ENCODE data around the gene ZBTB7C. TPM values are rescaled to one million over a fixed set of nuclear protein-coding genes. Genes with fewer than 3 reads are reported as not detected.

ZBTB7C gene
- polyA plus RNA-seq, 1 donor (not counting 4 experiments of a cell fraction or from before 2014, with no cell fraction given) = 0.58 TPM

DNA sequence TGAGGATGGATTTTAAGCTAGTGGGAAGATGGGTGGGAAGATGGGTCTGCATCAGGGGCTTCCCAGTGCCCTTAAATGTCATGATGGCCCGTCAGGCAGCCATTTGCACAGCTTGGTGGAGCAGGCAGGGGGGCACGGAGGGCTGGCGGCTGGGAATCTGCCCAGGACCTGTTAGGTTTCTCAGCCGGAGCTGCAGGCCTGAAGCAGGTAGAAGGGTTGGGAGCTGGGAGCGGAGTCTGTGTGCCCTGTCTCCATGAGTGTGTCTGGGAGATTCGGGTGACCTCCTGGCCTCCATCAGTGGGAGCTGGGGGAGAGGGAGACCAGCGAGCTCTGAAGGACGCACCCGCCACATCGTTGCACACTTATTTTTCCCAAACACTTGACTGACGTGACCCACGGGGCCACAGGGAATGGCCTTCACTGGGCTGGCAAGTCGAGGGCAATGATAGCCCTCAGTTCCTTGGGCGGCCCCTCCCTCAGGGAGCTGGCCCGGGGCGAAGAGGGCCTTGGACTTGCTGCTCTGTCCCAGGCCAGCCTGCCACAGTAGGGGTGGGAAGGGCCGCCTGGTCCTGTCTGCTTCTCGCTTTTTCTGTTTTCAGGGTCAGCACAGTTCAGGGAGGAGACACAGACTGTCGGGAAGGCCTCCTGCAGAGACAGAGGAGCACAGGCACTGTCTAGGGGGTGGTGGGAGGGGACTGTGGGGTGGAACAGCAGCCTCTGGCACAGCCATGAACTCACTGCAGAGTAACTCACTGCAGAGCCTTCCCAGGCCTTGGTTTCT, 236.8 kb downstream of the ZBTB7C start:
- Histone ChIP-seq H3K36me3 (ENCODE audit: control insufficient read depth in 2 of 2, extremely low read depth in 1 of 2, insufficient read depth in 2 of 2, low read length in 2 of 2) (no peaks in the 10 kb centered on the region), H3K9me3 (ENCODE audit: control insufficient read depth, low read depth, low read length) (no peaks in the 10 kb centered on the region), H3K27ac (ENCODE audit: control insufficient read depth, insufficient read depth, low read length) (no peak overlapping the region), H3K79me2 (ENCODE audit: control insufficient read depth, insufficient read depth, low read length) (no peaks in the 10 kb centered on the region), H3K4me2 (ENCODE audit: control insufficient read depth, extremely low read depth, insufficient read depth, low read depth, low read length) (no peak overlapping the region), H3K4me3 (ENCODE audit: control insufficient read depth in 2 of 3, extremely low read depth in 1 of 3, insufficient read depth in 2 of 3, low read depth in 1 of 3, low read length in 3 of 3) (no peak overlapping the region), H3K27me3 (ENCODE audit: control insufficient read depth, extremely low read depth, insufficient read depth, low read length) (peaks cover 14% of the 10 kb centered on the region), H4K20me1 (ENCODE audit: control insufficient read depth, extremely low read depth, insufficient read depth, low read length) (no peaks in the 10 kb centered on the region), H3K9me1 (ENCODE audit: control insufficient read depth, extremely low read depth, insufficient read depth, low read length) (no peaks in the 10 kb centered on the region), H3K9ac (ENCODE audit: control insufficient read depth, extremely low read depth, insufficient read depth, low read length) (no peak overlapping the region), H3K4me1 (ENCODE audit: control insufficient read depth, extremely low read depth, insufficient read depth, low read length) (no peaks in the 10 kb centered on the region), H2AFZ (ENCODE audit: control insufficient read depth, low read length) (no peak overlapping the region)
- FAIRE-seq (no peak), DNase-seq (ENCODE audit: low read depth, low spot score) (no peak)
- dilution Hi-C loops (cut with MboI; ENCODE audit: extremely low pct_ligation_motif_present, low sequenced_read_pairs) = no loop called here
- TF ChIP-seq EZH2 (IDR thresholded peaks at IDR 0.05; ENCODE audit: low read length) = no peak
- TF ChIP-seq, protein P1, sequence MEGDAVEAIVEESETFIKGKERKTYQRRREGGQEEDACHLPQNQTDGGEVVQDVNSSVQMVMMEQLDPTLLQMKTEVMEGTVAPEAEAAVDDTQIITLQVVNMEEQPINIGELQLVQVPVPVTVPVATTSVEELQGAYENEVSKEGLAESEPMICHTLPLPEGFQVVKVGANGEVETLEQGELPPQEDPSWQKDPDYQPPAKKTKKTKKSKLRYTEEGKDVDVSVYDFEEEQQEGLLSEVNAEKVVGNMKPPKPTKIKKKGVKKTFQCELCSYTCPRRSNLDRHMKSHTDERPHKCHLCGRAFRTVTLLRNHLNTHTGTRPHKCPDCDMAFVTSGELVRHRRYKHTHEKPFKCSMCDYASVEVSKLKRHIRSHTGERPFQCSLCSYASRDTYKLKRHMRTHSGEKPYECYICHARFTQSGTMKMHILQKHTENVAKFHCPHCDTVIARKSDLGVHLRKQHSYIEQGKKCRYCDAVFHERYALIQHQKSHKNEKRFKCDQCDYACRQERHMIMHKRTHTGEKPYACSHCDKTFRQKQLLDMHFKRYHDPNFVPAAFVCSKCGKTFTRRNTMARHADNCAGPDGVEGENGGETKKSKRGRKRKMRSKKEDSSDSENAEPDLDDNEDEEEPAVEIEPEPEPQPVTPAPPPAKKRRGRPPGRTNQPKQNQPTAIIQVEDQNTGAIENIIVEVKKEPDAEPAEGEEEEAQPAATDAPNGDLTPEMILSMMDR (optimal IDR thresholded peaks at IDR 0.05 in 1 of 3, IDR thresholded peaks at IDR 0.05 in 1 of 3, conservative IDR thresholded peaks at IDR 0.05 in 1 of 3; ENCODE audit: extremely low read depth in 1 of 3, insufficient read depth in 2 of 3, low read length in 3 of 3) = no peak

DNA sequence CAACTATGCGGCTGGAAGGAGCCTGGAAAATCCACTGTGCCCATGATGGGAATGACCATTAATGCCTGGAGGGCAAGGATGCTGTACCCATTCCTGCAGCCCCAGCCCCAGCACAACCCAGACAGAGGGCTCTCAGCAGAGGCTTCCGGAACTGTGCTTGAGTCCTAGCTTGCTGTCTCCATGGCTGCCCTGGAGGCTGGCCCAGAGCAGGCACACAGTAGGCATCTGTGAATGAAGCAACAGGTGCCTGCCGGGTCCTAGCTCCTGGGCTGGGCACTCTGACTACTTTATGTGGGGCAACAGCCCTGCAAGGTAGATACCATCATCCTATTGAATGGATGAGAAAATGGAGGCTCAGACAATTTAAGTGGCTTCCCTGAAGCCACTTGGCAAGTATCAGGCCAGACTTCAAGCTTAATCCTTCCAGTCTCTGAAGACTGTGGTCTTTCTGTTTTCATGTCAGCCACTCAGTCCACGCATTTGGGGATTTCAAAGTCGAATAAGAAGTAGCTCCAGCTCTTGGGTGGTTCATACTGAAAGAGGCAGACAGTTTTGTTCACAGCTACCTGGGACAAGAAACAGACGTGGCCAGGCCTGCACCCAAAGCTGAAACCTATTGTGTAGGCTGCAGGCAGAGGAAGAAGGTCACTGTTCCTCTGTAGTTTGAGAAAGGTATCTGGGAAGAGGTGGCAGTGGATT, 237.5 kb downstream of the ZBTB7C start:
- Histone ChIP-seq H2AFZ (ENCODE audit: control insufficient read depth, low read length) (no peak overlapping the region), H3K27ac (ENCODE audit: control insufficient read depth, insufficient read depth, low read length) (no peak overlapping the region), H3K4me1 (ENCODE audit: control insufficient read depth, extremely low read depth, insufficient read depth, low read length) (no peaks in the 10 kb centered on the region), H3K9ac (ENCODE audit: control insufficient read depth, extremely low read depth, insufficient read depth, low read length) (no peak overlapping the region), H3K9me3 (ENCODE audit: control insufficient read depth, low read depth, low read length) (no peaks in the 10 kb centered on the region), H4K20me1 (ENCODE audit: control insufficient read depth, extremely low read depth, insufficient read depth, low read length) (no peaks in the 10 kb centered on the region), H3K79me2 (ENCODE audit: control insufficient read depth, insufficient read depth, low read length) (no peaks in the 10 kb centered on the region), H3K9me1 (ENCODE audit: control insufficient read depth, extremely low read depth, insufficient read depth, low read length) (no peaks in the 10 kb centered on the region), H3K27me3 (ENCODE audit: control insufficient read depth, extremely low read depth, insufficient read depth, low read length) (peaks cover 14% of the 10 kb centered on the region), H3K4me3 (ENCODE audit: control insufficient read depth in 2 of 3, extremely low read depth in 1 of 3, insufficient read depth in 2 of 3, low read depth in 1 of 3, low read length in 3 of 3) (no peak overlapping the region), H3K4me2 (ENCODE audit: control insufficient read depth, extremely low read depth, insufficient read depth, low read depth, low read length) (no peak overlapping the region), H3K36me3 (ENCODE audit: control insufficient read depth in 2 of 2, extremely low read depth in 1 of 2, insufficient read depth in 2 of 2, low read length in 2 of 2) (no peaks in the 10 kb centered on the region)
- dilution Hi-C loops (cut with MboI; ENCODE audit: extremely low pct_ligation_motif_present, low sequenced_read_pairs) = no loop called here
- TF ChIP-seq, protein P1 (optimal IDR thresholded peaks at IDR 0.05 in 1 of 3, IDR thresholded peaks at IDR 0.05 in 1 of 3, conservative IDR thresholded peaks at IDR 0.05 in 1 of 3; ENCODE audit: extremely low read depth in 1 of 3, insufficient read depth in 2 of 3, low read length in 3 of 3) = no peak
- TF ChIP-seq EZH2 (IDR thresholded peaks at IDR 0.05; ENCODE audit: low read length) = no peak
- DNase-seq (ENCODE audit: low read depth, low spot score) (no peak), FAIRE-seq (no peak)
